Measurements from ENCODE around the gene MYLIP. TPM values are rescaled to one million over a fixed set of nuclear protein-coding genes. Genes with fewer than 3 reads are reported as not detected.

The MYLIP gene
- total RNA-seq, 1 experiment from 2014 or later = 27.0 TPM

- Histone ChIP-seq H3K27ac (ENCODE audit: insufficient read length, low read depth, low read length) (no peak overlapping the region), H3K27me3 (ENCODE audit: insufficient read depth, low read length) (no peaks in the 10 kb centered on the region), H3K14ac (ENCODE audit: insufficient read depth, low read length) (no peak overlapping the region), H2AK5ac (ENCODE audit: insufficient read length, low read length) (no peak overlapping the region), H3K79me1 (ENCODE audit: insufficient read depth, low read depth, low read length, poor library complexity, severe bottlenecking) (peaks cover 6% of the 10 kb centered on the region), H4K91ac (ENCODE audit: insufficient read length, low read depth, low read length) (no peak overlapping the region), H4K20me1 (ENCODE audit: control insufficient read depth, insufficient read depth, insufficient read length) (no peaks in the 10 kb centered on the region), H3K4ac (ENCODE audit: low read depth, low read length) (no peak overlapping the region), H2BK20ac (ENCODE audit: low read depth, low read length, poor library complexity, severe bottlenecking) (no peak overlapping the region), H3T11ph (ENCODE audit: low read length) (no peak overlapping the region), H2BK120ac (ENCODE audit: low read depth, low read length, poor library complexity, severe bottlenecking) (no peak overlapping the region), H3K56ac (ENCODE audit: insufficient read length, low read depth, low read length) (no peak overlapping the region), H3K23ac (ENCODE audit: insufficient read length, low read depth, low read length) (no peak overlapping the region), H3K79me2 (ENCODE audit: insufficient read depth, low read length) (peaks cover 18% of the 10 kb centered on the region; the same call in 1 of the 2 replicates), H2BK5ac (ENCODE audit: insufficient read length, low read length) (no peak overlapping the region), H3K23me2 (ENCODE audit: insufficient read length, low read depth, low read length, poor library complexity, severe bottlenecking) (peaks cover 8% of the 10 kb centered on the region), H3K4me1 (ENCODE audit: insufficient read depth, low read length) (peaks cover 11% of the 10 kb centered on the region; the same call in 1 of the 2 replicates), H3K18ac (ENCODE audit: insufficient read length, low read depth, low read length) (no peak overlapping the region), H3K9me3 (ENCODE audit: control insufficient read depth, low read depth, low read length) (no peaks in the 10 kb centered on the region), H2BK12ac (ENCODE audit: insufficient read length, low read depth, low read length) (no peak overlapping the region), H2AFZ (ENCODE audit: low read length) (no peak overlapping the region), H2BK15ac (ENCODE audit: low read depth, low read length) (no peak overlapping the region), H4K8ac (replicated peaks; ENCODE audit: insufficient read length, low read depth, low read length) (no peak overlapping the region), H4K5ac (ENCODE audit: insufficient read length, low read depth, low read length) (no peak overlapping the region), H3K9ac (ENCODE audit: extremely low read depth, insufficient read length, low read length) (no peak overlapping the region), H3K4me2 (ENCODE audit: insufficient read depth, insufficient read length, low read length) (no peak overlapping the region)
- Mint-ChIP-seq H3K27ac (peak overlapping the region; percentile 4 to 66 (median 14); a peak in 1 of 7 replicates), H3K4me3 (no peak overlapping the region; a peak in 1 of 5 replicates), H3K4me1 (peaks cover 66 to 76% of the 10 kb centered on the region in 2 experiments), H3K27me3 (ENCODE audit: low read depth) (no peaks in the 10 kb centered on the region), H3K36me3 (ENCODE audit: insufficient read depth in 1 of 3, low read depth in 3 of 3) (peaks cover 32 to 47% (median 36%) of the 10 kb centered on the region in 3 experiments), H3K9me3 (no peaks in the 10 kb centered on the region)
- no peak for DNase-seq
- no peak for TF ChIP-seq CTCF (conservative IDR thresholded peaks at IDR 0.05)
Measured at GRCh38 chr6:16135066-16135465, 6.2 kb downstream of the MYLIP start.
